Right lobe of liver (tissue), 4 donors: Measurements from ENCODE around the gene TENM4.

Experiments used
- CTCF ChIP-seq, 4 donors: fragments of 200-600 bp in 3 of 4; fragments of 450-650 bp in 1 of 4; IDR thresholded peaks; one replicate each; pipeline versions ENCODE4 v1.5.1 to v1.8.0; 2016 to 2022; ENCODE audit warnings: antibody characterized with exemption in 4 of 4, mild to moderate bottlenecking in 2 of 4
- POLR2A ChIP-seq: fragments of 450-650 bp; IDR thresholded peaks from one replicate; pipeline ENCODE4 v1.6.1; 2017; ENCODE audit warnings: antibody characterized with exemption, mild to moderate bottlenecking
- donor health status: DM: no; HTN: no; CAD: no.
- donor health status: DM: no; HTN: no; CAD: no.
- donor health status: DM: no; HTN: yes; CAD: no.

- TF ChIP-seq CTCF (IDR thresholded peaks at IDR 0.05): no peak
- no peak for TF ChIP-seq POLR2A
Measured at GRCh38 chr11:78784321-78785061, 656.3 kb downstream of the TENM4 start.
